Stimulated activated CD4-positive, alpha-beta T cell treated with anti-CD3 and anti-CD28 coated beads, Interleukin-4, amount 100 ng/mL, for 1 hour (primary cell): ENCODE data around the gene NBL1.

Experiments
- DNase-seq: peaks from one replicate; pipeline ENCODE4 v3.0.0-alpha.2; 2020

Gene NBL1

DNA sequence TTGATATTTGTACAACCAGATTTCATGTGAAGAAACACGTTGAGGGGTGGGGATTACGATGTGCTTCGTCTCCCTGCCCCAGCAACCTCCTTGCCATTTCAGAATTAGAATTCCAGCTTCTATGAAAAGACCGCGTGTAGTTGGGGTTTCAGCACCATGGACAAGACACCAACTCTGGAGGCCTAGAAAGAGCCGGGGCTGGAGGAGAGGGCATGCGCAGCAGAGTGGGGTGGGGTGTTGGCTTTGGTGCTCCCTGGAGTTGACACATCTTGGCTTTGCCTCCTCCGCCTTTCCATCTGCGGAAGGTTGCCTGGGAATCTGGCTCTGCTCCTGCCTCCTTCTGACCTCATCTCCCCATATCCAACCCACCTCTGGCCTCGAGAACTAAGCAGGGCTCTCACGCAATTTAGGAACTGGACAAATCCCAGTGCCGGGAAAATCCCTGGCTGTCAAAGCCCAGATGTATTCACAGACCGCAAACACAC, 32.4 kb downstream of the NBL1 start:
- no peak for DNase-seq

DNA sequence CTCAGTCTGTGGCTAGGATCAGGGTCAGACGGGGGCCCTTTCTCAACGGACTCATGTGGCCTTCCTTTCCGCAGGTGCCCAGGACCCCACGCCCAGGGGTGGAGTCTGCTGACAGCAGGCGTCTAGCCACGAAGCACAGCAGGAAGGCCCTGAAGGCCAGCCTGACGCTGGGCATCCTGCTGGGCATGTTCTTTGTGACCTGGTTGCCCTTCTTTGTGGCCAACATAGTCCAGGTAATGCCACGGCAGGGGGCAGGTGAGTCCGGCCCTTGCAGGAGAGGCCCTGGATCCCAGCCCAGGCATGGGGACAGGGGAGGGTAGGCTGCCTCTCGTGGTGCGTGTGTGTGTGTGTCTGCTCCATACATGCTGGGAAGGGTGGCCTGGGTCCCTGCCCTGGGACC, 34.4 kb downstream of the NBL1 start:
- DNase-seq, result no peak

DNA sequence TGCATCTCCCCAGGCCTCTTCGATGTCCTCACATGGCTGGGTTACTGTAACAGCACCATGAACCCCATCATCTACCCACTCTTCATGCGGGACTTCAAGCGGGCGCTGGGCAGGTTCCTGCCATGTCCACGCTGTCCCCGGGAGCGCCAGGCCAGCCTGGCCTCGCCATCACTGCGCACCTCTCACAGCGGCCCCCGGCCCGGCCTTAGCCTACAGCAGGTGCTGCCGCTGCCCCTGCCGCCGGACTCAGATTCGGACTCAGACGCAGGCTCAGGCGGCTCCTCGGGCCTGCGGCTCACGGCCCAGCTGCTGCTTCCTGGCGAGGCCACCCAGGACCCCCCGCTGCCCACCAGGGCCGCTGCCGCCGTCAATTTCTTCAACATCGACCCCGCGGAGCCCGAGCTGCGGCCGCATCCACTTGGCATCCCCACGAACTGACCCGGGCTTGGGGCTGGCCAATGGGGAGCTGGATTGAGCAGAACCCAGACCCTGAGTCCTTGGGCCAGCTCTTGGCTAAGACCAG, 34.9 kb downstream of the NBL1 start:
- no peak for DNase-seq

DNA sequence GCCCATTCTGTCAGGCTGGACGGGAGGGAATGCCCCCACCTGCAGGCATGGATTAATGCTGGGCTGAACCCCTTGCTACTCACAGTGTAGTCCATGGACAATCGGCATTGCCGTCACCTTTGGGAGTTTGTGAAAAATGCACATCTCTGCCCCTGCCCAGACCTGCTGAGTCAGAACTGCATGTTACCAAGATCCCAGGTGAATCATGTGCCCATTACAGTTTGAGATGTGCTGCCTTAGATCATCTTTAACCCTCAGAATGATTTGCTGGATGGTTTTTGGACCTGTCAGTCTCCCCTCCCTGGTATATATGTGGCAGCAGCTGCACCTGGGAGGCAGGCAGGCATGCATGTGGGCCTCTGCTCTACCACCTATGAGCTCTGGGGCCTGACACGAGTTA, 35.6 kb downstream of the NBL1 start:
- DNase-seq, result no peak

DNA sequence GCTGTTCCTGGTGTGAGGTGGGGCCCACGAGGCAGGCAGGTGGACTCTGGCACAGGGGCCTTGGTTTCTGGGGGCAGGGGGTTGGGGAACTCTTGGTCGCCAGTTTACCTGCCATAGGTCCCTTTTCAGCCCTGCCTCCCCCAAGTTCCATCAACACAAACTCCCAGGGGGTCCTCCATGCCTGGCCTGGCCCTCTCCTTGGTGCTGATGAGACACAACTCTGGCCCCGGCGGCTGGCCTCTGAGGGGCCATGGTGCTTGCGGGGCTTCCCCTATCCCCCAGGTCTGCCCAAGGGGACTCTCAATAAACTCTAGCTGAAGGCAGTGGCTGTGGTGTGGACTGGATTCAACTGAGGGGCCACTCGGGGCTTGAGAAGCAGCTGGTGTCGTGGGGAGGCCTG, 36.5 kb downstream of the NBL1 start:
- DNase-seq, result no peak

DNA sequence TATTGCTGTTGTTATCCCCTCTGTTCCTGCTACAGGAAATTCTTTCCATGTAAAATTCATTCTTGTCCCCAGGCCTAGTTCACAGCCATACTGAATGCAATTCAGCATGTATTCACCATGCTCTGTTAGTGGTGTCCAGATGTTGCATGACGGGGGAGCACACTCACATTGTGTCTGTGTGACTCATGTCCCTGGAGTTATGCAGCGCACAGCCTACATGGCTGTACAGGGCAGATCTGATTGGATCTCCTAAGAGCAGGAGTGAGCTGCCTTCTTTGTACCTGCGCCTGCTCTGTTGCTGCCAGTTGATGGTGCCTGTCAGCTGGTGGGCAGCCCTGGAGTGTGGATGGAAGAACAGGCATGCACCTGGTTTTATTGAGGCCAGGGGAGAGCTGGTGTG, 38.1 kb downstream of the NBL1 start:
- no peak for DNase-seq

DNA sequence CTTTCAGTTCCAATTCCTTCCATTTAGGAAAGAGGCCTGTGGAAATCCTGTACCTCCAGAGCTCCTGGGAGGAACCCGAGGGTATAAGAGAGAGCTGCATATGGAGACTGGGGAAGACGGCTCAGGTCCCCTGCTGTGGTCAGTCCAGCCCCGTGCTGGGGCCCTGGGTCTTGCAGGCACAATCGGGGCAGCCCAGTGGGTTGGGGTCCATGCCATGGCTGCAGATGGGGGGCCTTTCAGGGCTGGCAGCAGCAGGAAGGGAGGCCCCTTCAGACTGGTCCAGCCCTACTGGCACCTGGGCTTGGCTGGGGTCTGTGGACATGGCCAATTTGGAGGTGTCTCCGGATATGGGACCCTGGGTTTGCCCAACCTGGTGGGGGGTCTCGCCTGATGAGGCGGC, 38.8 kb downstream of the NBL1 start:
- no peak for DNase-seq

DNA sequence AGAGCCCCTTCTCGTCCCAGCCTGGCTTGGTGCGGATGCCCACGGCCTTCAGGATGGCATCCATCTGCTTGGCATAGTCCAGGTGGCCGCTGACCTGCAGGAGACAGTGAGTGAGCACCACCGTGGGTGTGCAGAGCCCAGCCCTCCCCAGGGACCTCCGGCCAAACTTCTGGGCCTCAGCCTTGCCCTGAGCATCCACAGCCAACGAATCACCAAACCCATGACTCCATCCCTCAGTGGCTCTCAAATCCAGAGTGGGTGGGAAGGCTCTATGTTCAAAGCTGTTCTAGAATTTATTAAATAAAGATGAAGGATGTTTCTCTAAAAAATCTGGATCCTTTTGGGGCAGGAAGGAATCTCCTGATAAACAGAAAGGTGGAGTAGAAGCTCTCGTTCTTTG, 39.2 kb downstream of the NBL1 start:
- no peak for DNase-seq

DNA sequence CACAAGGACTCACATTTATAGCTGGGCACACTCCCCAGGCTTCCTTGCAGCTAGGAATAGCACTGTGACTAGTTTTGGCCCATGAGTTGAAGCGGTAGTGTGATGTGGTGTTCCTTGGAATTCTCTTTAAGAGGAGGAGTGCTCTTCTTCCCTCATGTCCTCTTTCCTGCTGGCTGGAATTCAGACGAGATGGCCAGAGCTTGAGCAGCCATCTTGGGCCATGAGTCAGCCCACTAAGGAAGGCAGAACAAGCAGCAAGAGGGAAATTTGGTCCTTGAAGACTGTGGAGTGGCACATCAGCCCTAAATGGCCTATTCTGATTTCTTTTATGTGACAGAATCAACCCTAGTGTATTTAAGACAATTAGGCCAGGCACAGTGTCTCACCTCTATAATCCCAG, 40.6 kb downstream of the NBL1 start:
- no peak for DNase-seq

DNA sequence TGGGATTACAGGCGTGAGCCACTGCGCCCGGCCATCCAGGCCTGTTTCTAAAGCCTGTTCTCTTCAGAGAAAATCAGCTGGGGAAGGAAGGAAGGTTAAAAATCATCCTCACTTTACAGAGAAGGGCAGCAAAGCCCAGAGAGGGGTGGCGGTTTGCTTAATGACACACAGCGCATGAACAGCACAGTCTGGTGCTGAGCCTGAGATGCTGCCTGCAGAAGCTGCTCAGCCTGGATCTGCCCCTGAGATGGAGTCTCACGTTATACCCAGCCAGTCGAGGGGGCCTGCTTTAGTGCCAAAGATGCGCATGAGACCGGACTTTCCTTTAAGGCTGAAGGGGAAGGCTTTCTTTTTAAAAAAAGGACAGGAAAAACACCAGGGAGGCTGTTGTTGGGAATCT, 41.9 kb downstream of the NBL1 start:
- no peak for DNase-seq

DNA sequence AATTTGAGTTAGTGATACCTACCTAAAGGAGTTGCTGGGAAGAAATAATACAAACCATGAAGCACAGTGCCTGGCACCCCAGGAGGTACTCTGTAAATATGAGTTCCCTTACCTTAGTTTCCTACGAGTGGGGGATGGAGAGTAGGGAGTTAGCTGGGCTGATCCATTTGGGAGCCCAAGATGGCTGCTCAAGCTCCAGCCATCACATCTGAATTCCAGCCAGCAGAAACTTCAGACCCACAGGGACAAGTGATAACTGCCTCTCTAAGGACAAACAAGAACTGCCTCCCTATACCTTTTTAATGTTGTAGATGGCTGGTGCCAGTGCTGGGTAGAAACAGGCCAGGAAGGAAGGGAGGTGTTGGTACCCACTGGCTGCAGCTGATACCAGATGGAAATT, 43.3 kb downstream of the NBL1 start:
- no peak for DNase-seq

DNA sequence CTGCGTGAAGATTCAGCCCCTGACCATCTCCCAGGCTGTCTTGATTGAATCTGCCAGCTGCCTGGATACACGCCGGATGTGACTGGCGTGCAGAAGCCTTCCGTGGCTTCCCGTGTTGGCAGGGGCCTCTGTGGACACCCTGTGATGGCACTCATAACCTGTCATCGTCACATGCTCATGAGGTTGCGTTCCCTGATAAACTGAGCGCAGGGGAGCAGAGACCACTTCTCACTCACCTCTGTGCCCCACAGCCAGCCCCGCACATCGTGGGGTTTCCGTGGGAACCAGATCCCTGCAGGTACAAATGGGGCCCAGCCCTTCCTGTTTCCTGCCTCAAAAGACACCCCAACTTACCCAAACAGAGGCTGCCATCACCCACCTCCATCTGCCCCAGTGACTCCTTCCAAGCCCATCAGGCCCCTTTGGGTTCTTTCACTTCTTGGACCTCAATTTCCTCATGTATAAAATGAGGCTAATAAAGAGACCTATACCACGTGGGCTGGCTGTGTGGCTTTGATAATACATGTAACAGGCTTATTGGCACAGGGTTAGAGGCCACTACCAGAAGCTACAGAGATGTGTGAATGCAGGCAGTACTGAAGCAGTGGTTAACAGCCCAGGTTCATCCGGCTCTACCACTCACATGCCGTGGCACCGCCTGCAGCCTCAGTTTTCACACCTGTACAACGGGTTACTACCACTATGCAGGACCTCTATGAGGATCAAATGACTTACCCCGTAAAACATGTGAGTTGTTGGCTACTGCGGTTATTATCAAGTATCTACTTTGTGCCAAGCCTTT, 44.1 kb downstream of the NBL1 start:
- DNase-seq, result peak; percentile 20

DNA sequence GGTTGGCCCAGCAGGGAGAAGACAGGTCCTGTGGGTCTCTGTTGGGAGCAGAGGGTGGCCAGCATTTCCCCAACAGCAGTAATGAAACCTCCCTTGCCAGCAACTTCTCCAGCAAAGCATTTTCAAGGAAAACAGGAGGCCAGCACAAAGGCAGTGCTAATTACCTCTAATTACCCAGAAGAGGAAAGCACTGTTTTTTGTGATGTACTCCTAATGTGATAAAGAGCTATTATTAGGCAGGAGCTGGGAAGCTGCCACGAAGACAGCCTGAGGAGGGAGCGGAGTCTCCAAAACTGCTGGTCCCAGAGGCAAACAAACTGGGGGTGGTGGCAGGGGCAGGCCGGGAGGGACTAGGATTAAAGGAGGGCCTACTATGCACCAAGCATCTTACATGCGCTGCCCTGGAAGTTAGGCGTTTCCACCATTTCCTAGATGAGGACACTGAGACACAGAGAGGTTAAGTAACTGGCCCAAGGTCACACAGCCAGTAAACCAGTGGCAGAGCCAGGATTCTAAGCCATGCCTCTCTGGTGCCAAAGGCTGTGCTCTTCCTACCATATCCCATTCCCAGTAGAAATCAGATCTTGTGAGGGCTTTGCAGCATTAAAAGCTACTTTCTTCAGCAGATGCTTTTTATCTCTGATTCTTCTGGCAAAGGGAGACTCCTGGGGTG, 45.1 kb downstream of the NBL1 start:
- no peak for DNase-seq

DNA sequence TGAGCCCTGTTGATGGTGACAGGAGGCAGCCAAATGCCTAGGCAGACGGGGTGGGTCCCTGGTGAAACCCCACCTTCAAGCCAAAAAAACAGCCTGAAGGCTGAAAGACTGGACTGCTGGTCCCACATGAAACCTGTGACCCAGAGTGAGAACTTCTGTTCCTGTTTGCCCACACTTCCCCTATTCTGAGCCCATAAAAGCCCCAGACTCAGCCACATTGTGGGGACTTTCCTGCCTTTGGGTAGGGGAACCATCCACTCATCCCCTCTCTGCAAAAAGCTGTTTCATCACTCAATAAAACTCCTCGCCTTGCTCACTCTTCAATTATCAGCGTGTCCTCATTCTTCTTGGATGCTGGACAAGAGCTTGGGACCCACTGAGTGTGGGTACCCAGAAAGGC, 45.7 kb downstream of the NBL1 start:
- DNase-seq, result no peak

DNA sequence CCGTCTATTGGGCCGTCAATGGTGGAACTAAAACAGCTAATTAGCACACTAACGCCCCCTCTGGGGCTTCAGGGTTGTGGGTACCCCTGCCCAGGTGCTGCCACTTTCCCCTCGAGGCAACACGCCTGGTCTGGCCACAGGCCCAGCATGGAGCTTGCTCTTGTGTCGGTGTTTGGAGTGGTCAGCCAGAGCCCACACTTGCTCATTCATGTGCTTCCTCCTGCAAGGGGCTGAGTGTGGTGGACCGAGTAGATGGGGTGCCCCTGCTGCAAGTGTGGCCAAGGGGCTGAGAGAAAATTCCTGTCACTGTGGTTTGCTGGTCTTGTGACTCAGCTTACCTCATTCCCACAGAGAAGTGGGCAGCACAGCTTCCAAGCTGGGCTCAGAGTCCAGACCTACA, 46.2 kb downstream of the NBL1 start:
- no peak for DNase-seq

DNA sequence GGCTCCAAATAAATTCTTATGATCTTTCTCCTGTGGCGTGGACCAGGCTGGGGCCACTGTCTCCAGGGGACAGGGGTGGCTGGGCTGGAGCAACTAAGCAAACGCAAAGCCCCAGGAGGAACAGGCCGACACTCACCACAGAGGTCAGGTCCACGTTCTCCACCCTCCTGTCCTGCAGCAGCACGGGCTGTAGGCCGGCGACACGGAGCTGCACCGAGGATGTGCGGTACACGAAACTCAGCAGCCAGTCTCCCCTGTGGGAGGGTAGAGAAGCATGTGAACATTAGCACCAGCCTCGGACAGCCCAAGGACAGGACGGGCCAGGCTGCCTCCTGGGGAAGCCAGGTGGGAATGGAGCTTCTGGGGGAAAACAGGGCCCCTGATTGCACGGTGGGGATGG, 50.2 kb downstream of the NBL1 start:
- DNase-seq, result no peak

DNA sequence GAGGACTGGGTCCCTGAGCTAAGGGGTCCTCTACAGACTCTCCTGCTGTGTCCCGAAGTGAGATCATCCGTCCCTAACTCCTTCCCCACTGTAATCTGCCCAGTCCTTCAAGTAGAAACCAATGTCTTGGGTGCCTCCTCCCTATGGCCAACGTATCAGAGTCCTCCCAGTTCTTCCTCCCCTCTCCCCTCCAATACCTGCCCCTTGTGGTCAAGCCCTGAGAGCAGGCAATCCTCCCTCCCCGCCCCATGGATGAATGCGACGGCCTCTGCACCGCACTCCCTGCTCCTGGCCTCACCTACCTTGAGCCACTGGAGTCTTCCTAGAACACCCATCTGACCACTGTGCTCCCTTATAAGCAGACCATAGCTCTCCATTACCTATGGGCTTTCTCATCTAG, 51.7 kb downstream of the NBL1 start:
- DNase-seq, result no peak

DNA sequence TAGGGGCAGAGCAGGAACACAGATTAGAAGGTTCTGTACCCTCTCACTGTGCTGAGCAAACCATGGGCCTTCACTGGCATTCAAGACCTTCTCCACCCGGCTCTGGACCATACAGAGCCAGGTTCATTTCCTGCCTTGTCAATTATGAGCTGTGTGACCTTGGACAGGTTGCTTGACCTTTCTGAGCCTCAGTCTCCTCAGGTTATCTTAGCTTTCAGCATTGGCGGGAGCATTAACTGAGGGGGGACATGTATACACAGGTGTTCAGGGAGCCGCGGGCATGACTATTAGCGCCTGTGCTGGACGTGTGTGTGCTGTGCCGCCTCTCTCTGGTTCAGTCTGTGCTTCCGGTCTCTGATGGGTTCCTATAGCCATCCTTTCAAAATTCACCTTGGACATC, 52.7 kb downstream of the NBL1 start:
- DNase-seq, result no peak

DNA sequence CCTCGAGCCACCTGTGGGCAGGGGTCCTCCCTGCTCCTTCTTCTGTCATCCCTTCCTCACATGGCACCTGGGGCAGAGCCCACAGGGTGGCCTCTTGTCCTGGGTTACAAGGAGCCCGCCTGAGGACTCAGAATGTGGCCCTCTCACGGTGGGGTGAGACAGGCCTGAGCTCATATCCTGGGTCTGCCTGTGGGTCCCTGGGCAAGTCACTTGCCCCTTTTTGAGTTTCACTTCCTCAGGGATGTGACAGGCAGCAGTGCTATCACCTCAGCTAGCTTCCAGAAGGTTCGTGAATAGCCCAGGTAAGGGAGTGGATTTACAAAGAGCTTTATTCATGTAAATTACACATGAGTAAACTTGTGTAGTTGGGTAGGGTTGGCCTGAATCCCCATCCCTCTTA, 54.1 kb downstream of the NBL1 start:
- no peak for DNase-seq

DNA sequence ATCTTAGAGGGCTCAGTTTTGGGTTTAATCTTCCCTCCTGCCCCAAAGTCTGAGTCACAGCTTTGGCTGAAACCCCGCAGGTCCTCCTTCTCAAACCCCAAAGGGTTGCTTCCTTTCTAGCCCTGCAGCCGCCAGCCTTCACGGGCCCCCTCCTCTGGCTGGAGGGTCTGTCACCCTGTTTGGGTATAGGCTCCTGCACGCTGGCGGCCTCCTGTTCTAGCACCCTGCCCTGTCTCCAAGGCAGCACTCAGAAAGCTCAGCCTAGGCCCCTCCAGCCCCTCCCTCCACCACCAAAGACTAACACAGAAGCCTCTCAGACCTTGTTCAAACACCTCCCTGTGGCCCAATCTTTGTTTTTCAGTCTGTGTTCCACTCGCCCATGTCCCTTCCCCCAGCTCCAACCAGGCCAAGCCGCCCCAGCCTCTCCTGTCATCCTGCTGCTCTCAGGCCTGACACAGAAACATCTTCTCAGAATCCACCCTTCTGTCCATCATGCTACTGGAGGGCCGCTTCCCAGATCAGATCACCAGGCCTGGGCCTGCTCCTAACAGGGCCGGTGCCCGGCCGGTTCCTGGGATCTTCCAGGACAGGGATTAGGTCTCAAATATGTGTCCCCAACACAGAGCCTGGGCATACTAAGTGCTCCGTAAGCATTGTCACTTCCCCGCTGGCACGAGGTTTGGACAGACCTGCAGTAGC, 56.1 kb downstream of the NBL1 start:
- DNase-seq, result no peak

DNA sequence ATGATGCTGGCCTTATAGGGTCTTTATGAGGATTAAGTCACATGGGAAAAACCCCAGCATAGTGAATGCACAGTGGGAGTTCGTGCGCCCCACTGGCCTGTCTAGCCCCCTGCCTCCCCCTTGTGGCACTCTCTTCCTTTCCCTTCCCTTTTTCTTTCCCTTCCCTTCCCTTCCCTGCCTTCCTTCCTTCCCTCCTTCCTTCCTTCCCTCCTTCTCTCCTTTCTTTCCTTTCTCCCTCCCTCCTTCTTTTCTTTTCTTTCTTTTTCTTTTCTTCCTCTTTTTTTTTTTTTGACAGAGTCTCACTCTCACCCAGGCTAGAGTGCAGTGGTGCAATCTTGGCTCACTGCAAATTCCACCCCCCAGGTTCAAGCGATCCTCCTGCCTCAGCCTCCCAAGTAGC, 59.2 kb downstream of the NBL1 start:
- no peak for DNase-seq

DNA sequence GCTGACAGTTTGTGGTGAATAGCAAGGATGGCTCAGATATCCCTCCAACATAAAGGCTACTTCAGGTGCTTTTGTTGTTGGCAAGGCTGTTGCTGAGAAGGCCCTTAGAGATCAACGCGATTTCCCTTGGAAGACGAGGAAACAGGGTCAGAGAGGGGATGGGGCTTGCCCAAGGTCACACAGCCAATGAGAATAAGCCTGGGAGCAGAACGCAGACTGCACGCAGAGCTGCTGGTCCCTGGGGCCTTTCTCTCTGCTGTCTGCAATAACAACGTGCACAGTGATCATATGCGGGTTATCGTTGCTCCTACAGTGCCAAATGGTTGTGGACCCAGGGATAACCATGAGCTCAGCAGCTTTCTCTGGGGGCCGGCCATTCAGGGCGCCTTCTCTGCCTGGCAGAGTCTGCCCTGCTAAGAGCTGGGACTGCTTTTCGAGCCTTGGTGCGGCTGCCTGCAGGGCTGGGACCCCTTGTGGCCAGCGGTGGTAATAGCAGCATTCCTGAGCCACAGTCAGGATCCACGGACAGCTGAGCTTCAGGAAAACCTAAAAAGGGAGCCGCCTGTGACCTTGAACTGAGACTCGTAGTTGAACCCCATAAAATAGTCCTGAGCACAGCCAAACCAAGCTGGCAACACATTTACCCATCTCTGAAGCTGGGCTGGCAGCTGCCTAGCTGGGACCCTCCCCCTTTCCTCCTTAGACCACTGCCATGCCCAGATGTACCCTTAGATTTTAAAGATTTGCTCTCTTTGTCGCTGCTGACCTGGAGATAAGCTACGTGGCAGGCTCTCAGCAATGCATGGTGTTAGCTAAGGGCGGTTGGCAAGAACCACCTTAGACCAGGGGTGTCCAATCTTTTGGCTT, 60.4 kb downstream of the NBL1 start:
- peak; percentile 64 for DNase-seq

DNA sequence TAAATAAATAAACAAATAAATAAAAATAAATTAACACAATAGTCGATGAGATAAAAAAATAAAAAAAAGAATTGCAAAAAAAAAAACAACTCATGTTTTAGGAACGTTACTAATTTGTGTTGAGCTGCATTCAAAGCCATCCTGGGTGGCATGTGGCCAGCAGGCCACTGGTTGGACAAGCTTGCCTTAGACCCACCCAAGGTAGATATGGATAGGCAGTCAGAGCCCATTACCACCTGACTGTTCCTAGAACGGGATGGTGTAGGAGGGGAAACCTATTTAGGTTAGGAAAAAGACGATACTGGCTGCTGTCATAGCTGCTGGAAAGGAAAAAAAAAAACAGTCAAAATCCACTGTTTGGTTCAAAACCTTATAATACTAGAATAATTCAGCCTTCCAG, 61.4 kb downstream of the NBL1 start:
- DNase-seq, result no peak
